H54 (cell line): ENCODE measurements around the gene SPON2.
A peak's percentile ranks its signal among the peaks of the same experiment; 100 is the strongest.
"Not testable (repeated sequence)": the region's sequence is repeated elsewhere in the genome, so short reads cannot be mapped to it uniquely, and the experiment has no call there.

Experiments
- DNase-seq: peaks from one replicate; pipeline ENCODE4 v3.0.0; 2011; ENCODE audit warnings: low spot score, mixed read lengths; ENCODE audit not compliant: insufficient read length
- FAIRE-seq: peaks from 3 replicates; lab custom pipeline; 2011; peaks lifted over from hg19 to GRCh38; lab: Jason Lieb, UNC
- POLR2A ChIP-seq: IDR thresholded peaks from 2 replicates; pipeline ENCODE4 v1.6.1; 2011; ENCODE audit warnings: low read depth, mild to moderate bottlenecking, low read length

The SPON2 gene

GRCh38 chr4:1151541-1151940 lies 20.8 kb downstream of the SPON2 start:
- DNase-seq = no peak
- no peak for FAIRE-seq
- TF ChIP-seq POLR2A = no peak

- TF ChIP-seq POLR2A = no peak
- DNase-seq = no peak
- FAIRE-seq = no peak
These were observed 21.5 kb downstream of the SPON2 start for GRCh38 chr4:1150875-1151274.

GRCh38 chr4:1139860-1140259 lies 32.5 kb downstream of the SPON2 start:
- TF ChIP-seq POLR2A = no peak
- DNase-seq = no peak
- FAIRE-seq = no peak

- TF ChIP-seq POLR2A = no peak
- FAIRE-seq (no peak), DNase-seq (no peak)
These were observed 34.5 kb downstream of the SPON2 start for GRCh38 chr4:1137850-1138249.

DNA sequence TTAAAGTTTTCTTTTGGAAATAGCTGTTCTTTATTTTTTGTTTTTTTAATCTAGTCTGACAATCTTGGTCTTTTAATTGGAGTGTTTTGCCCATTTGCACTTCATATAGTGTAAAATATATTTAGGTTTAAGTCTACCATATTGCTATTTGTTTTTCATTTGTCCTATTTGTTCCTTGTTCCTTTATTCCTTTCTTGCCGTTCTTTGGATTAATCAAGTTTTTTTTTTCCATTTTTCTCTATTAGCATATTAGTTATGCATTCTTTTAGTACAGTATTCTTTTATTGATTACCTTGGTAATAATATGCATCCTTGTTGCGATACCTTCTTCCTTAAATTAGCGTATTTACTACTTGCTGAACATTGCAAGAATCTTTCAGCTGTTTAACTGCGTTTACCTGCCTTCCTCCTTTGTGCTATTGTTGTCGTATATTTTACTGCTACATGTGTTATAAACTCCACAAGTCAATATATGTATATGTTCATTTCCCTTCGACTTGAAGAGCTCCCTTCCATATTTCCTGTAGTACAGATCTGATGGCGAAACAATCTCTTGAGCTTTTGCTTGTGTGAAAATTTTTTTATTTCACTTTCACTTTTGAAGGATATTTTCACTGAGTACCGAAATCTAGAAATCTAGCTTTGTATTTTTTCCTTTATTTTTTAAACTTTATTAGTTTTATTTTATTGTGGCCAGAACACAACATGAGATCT lies 35.2 kb downstream of the SPON2 start:
- FAIRE-seq (no peak), DNase-seq (no peak)
- TF ChIP-seq POLR2A = no peak

DNA sequence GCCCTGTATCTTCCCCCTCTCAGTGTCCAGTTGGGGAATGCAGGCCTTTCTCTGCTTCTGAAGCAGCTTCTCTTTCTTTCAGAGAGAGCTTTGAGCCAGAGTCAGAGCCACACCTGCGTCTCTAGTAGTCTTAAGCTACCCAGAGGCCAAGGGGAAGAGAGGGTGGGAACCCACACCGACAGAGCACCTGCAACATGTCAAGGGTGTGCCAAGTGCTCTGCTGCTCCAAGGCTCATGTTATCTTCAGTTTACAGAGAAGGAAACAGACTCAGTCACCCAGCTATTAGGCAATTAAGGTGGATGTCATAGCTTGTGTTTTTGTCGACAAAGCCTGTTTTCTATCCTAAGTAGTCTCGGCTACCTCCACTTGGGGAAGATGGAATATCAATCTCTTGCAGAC lies 36.3 kb downstream of the SPON2 start:
- FAIRE-seq (no peak), DNase-seq (no peak)
- no peak for TF ChIP-seq POLR2A

- DNase-seq = no peak
- no peak for TF ChIP-seq POLR2A
- no peak for FAIRE-seq
These were observed 39.4 kb downstream of the SPON2 start for GRCh38 chr4:1133033-1133432.

DNA sequence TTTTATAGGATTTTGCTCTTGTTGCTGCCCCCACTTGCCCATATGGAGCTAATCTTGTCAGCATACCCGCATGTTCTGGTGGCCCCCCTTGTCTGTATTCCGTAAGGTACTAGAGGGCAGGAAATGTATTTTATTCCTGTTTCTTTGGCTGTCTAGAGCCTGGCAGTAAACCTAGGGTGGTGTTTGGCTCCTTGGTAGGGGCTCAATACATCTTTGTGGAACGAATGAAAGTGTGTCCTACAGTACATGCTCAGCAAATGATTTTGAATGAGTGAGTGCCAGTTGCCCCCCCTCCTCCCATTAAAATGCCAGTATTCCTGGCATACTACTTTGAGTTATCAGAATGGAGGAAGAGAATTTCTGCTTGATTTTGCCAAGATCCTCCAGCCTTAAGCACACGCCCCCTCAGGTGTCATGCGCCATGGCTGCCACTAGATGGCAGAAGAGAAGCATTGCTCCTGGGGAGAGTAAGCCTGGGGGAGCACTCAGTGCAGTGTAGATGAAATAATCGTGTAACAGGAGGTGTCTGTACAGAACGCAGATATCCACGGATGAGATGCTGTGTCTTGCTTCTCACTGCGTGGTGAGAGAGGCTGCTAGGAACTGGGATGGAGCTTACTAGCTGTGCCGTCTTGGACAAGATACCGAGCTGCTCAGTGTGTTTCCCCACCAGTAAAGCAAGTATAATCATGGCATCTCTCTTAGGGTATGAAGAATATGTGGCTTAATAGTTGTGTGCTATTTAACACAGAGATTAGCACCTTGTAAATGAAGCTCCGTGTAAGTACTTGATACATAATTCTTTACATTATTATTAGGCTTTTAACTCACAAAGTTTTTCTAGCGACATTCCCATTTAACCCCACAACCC lies 41.8 kb downstream of the SPON2 start:
- no peak for TF ChIP-seq POLR2A
- FAIRE-seq = no peak
- DNase-seq = peak; percentile 53

DNA sequence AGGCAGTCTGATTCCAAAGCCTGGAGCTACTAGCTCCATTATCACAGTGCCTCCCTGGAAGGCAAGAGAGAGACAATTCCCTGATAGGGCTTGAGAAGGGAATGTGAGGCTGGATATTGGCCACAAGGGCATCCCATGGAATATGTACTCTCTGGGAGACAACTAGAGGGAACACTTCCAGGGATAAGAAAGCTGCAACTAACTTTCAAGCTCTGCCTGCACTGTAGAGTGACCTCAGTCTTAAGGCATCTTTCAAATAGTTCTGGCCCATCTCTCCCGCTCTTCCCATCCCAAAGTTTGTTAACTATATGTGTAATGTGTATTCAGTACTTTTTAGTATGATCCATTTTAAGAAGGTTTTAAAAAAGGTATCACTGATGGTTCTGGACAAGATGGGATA lies 45.9 kb downstream of the SPON2 start:
- FAIRE-seq = no peak
- no peak for DNase-seq
- TF ChIP-seq POLR2A = no peak

DNA sequence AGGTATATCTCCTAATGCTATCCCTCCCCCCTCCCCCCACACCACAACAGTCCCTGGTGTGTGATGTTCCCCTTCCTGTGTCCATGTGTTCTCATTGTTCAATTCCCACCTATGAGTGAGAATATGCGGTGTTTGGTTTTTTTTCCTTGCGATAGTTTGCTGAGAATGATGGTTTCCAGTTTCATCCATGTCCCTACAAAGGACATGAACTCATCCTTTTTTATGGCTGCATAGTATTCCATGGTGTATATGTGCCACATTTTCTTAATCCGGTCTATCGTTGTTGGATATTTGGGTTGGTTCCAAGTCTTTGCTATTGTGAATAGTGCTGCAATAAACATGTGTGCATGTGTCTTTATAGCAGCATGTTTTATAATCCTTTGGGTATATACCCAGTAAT lies 46.9 kb downstream of the SPON2 start:
- DNase-seq, FAIRE-seq: not testable (repeated sequence)

GRCh38 chr4:1124818-1125217 lies 47.6 kb downstream of the SPON2 start:
- DNase-seq (no peak), FAIRE-seq (no peak)
- TF ChIP-seq POLR2A = no peak

DNA sequence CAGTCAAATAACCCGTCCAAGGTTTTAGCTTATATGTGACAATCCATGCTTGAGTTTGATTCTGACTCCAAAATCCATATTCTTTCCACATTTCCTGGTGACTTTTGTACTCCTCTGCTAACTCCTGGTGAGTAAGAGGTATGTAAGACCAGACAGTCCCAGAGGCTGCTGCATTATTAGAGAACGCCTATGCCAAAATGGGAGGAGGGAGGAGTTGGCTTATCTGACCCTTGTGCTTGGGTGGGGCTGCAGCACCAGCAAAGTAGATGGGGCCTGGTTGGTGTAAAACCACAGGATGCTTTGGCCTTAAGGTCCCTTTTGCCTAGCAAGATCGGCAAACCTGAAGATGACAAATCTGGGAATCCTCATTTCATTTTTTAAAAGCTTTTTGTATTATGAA lies 49.9 kb downstream of the SPON2 start:
- TF ChIP-seq POLR2A = no peak
- FAIRE-seq (no peak), DNase-seq (no peak)
